CD4-positive, alpha-beta T cell (primary cell): ENCODE results near the gene RBMS1. TPM values are rescaled to one million over a fixed set of nuclear protein-coding genes. Genes with fewer than 3 reads are reported as not detected.

Experiments used
- ATAC-seq: fragments of 200-7000 bp; cut with Tn5 transposase; one replicate; pipeline ENCODE4 v1.10.0; 2022; ENCODE audit warnings: mild to moderate bottlenecking; ENCODE audit not compliant: poor library complexity
- CTCF ChIA-PET: fragments of 350-600 bp; sonication (Branson Sonifier 250); formaldehyde crosslinking; loops from one replicate; lab custom pipeline; 2021; ENCODE audit warnings: antibody characterized with exemption, inconsistent platforms; lab: Charles Lee
- POLR2A ChIA-PET: fragments of 350-600 bp; sonication (Branson Sonifier 250); formaldehyde crosslinking; loops from one replicate; lab custom pipeline; 2021; ENCODE audit warnings: antibody characterized with exemption, inconsistent platforms; lab: Charles Lee
- DNase-seq, 14 experiments: peaks; one replicate each; pipeline ENCODE4 v3.0.0-alpha.2; 2013 to 2020; ENCODE audit warnings: mixed read lengths in 2 of 14
- H3K27ac ChIP-seq, 2 donors: one replicate each; pipeline versions ENCODE4 v1.5.1 to v1.7.0; 2013; ENCODE audit warnings: low read length in 2 of 2, low read depth in 1 of 2, mild to moderate bottlenecking in 1 of 2
- H3K27me3 ChIP-seq, 2 experiments: 1 replicate in 1 of 2; 2 replicates in 1 of 2; pipeline versions ENCODE4 v1.6.1 to v1.7.0; 2013; ENCODE audit warnings: low read length in 2 of 2, control low read depth in 1 of 2, mild to moderate bottlenecking in 1 of 2, moderate library complexity in 1 of 2; ENCODE audit not compliant: insufficient read depth in 2 of 2, control insufficient read depth in 1 of 2
- H3K36me3 ChIP-seq: one replicate; pipeline ENCODE4 v1.6.1; 2013; ENCODE audit warnings: low read length, control low read depth; ENCODE audit not compliant: insufficient read depth
- H3K4me1 ChIP-seq: one replicate; pipeline ENCODE4 v1.6.1; 2013; ENCODE audit warnings: low read length, control low read depth; ENCODE audit not compliant: insufficient read depth
- H3K4me3 ChIP-seq: one replicate; pipeline ENCODE4 v1.5.1; 2013; ENCODE audit warnings: mild to moderate bottlenecking, low read length, moderate library complexity
- H3K9me3 ChIP-seq, 2 experiments: 1 replicate in 1 of 2; 2 replicates in 1 of 2; pipeline versions ENCODE4 v1.6.1 to v1.7.0; 2013; ENCODE audit warnings: low read length in 2 of 2, mild to moderate bottlenecking in 2 of 2, control low read depth in 1 of 2, moderate library complexity in 1 of 2; ENCODE audit not compliant: control insufficient read depth in 1 of 2, insufficient read depth in 1 of 2
- H3K27ac Mint-ChIP-seq: one replicate; pipeline ENCODE4 v1.8.0; 2020; ENCODE audit warnings: mixed read lengths
- H3K27me3 Mint-ChIP-seq: one replicate; pipeline ENCODE4 v1.8.0; 2021; ENCODE audit warnings: mixed read lengths
- H3K36me3 Mint-ChIP-seq: one replicate; pipeline ENCODE4 v1.8.0; 2021; ENCODE audit warnings: low read depth, mixed read lengths
- H3K4me1 Mint-ChIP-seq: one replicate; pipeline ENCODE4 v1.8.0; 2021; ENCODE audit warnings: low read depth, mixed read lengths
- H3K4me3 Mint-ChIP-seq: one replicate; pipeline ENCODE4 v1.8.0; 2020; ENCODE audit warnings: mild to moderate bottlenecking, mixed read lengths
- H3K9me3 Mint-ChIP-seq: one replicate; pipeline ENCODE4 v1.8.0; 2020; ENCODE audit warnings: mixed read lengths
- intact Hi-C, 2 experiments: fragments of 100-400 bp; cut with DNase I in 1 of 2; cut with micrococcal nuclease in 1 of 2; formaldehyde crosslinking; loops; one replicate each; pipeline versions ENCODE4 v1.15.1 to v1.9.0; 2023 to 2025; cut with DNase I, micrococcal nuclease
- total RNA-seq, 174 experiments: library from RNA in 2 of 174; stranded (reverse) in 2 of 174; gene quantifications; one replicate each; pipeline ENCODE4 v1.2.3 and lab custom pipeline; 2021 to 2026
- TF ChIP-seq, protein P1 (sequence below): fragments of 200-600 bp; IDR thresholded peaks from one replicate; pipeline ENCODE4 v1.8.0; 2022; ENCODE audit warnings: antibody characterized with exemption, mild to moderate bottlenecking

Gene RBMS1
- total RNA-seq, 2 experiments from 2014 or later, result 88.6 to 90.3 TPM

DNA sequence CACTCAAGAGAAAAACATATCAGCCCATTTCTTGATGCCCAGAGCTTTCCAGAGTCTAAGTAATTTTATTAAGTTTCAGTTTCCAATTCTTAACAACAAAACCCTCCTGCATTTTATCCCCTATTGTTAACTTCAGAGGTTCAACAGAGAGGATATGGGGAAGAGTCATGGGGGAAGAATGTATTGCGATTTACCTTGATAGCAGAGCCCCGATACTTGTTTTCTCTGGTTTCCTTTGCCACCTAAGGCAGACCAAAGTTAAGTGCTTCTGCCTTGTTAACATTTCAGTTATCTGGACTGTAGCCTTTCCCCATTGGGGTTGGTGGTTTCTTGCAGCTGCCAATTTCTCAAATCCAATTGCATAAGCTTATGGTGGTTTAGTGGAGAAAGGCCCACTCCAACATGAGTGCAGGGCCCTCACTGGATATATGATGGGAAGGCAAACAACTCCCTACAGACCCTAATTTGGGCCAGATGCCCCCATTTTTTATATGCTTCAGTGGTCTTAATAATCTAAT, 211.5 kb downstream of the RBMS1 start:
- Mint-ChIP-seq H3K36me3 (peaks cover 87% of the 10 kb centered on the region), H3K27ac (peak overlapping the region; percentile 63), H3K9me3 (no peaks in the 10 kb centered on the region), H3K4me3 (no peak overlapping the region), H3K27me3 (no peaks in the 10 kb centered on the region), H3K4me1 (peaks cover 32% of the 10 kb centered on the region)
- Histone ChIP-seq H3K4me3 (no peak overlapping the region), H3K4me1 (no peaks in the 10 kb centered on the region), H3K36me3 (peaks cover 77% of the 10 kb centered on the region), H3K9me3 (no peaks in the 10 kb centered on the region), H3K27ac (no peak overlapping the region), H3K27me3 (no peaks in the 10 kb centered on the region)
- ChIA-PET CTCF (interaction anchor here (1.1 kb wide), 1 partner anchor 10 kb away, joined by 4 read pairs; no protein-coding TSS in a partner anchor), POLR2A (no interaction called here)
- TF ChIP-seq, protein P1, sequence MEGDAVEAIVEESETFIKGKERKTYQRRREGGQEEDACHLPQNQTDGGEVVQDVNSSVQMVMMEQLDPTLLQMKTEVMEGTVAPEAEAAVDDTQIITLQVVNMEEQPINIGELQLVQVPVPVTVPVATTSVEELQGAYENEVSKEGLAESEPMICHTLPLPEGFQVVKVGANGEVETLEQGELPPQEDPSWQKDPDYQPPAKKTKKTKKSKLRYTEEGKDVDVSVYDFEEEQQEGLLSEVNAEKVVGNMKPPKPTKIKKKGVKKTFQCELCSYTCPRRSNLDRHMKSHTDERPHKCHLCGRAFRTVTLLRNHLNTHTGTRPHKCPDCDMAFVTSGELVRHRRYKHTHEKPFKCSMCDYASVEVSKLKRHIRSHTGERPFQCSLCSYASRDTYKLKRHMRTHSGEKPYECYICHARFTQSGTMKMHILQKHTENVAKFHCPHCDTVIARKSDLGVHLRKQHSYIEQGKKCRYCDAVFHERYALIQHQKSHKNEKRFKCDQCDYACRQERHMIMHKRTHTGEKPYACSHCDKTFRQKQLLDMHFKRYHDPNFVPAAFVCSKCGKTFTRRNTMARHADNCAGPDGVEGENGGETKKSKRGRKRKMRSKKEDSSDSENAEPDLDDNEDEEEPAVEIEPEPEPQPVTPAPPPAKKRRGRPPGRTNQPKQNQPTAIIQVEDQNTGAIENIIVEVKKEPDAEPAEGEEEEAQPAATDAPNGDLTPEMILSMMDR, result no peak
- intact Hi-C loops, result no loop called here
- DNase-seq, result no peak
- no peak for ATAC-seq

DNA sequence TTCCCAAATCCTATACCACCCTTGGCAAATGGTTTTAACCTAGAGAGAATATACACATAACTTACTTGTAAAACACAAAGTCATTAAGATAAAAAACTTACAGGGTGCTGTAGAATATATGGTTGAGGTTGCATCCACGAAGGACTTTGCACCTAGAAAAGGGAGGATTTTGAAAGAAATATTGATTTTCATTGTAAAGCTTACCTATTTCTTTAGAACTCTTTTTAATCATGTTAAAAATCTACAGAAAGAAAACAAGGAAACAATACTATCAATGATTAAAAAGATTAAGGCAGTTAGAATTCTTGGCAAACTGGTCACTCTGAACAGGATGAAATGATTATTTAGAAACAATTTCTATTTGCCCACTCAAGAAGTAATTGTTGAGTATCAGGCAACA, 212.4 kb downstream of the RBMS1 start:
- TF ChIP-seq, protein P1, result no peak
- intact Hi-C loops, result no loop called here
- ChIA-PET CTCF (interaction anchor here (1.1 kb wide), 1 partner anchor 9 kb away, joined by 4 read pairs; no protein-coding TSS in a partner anchor), POLR2A (no interaction called here)
- peaks cover 78% of the 10 kb centered on the region for H3K36me3 ChIP-seq
- Mint-ChIP-seq H3K27ac (peak overlapping the region; percentile 63), H3K9me3 (no peaks in the 10 kb centered on the region), H3K4me1 (peaks cover 32% of the 10 kb centered on the region), H3K36me3 (peaks cover 88% of the 10 kb centered on the region), H3K4me3 (no peak overlapping the region), H3K27me3 (no peaks in the 10 kb centered on the region)
- H3K4me1 ChIP-seq, result no peaks in the 10 kb centered on the region
- no peak overlapping the region for H3K27ac ChIP-seq
- H3K9me3 ChIP-seq, result no peaks in the 10 kb centered on the region
- DNase-seq (no peak), ATAC-seq (no peak)
- H3K4me3 ChIP-seq, result no peak overlapping the region
- H3K27me3 ChIP-seq, result no peaks in the 10 kb centered on the region

DNA sequence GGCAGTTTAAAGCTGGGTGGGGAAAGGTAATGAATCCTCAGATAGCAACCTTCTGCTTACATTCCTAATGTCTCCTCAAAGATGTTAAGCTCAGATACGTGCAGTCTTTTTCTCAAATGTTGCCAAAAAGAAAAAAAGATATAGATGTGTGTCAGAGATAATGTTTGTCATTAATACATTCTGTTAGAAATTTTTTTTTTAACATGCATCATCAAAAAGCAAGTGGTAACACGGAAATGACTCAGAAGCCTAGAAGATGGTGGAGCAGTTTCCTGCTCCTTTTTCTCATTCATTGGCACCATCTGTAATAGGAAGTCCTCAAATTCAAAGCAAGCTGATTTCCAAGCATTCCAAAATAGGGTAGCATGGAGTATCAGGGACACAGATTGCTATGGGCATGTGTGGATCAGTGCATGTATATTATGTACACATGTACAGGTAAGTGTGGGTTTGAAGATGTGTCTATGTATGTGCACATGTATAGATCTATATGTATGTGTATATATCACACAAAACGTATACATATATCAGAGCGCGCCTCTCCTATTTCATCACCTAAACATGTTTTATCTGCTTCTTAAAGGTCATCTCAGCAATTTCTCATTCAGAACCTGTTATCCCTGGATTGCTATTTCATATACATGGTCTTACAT, 213.7 kb downstream of the RBMS1 start:
- H3K4me1 ChIP-seq, result no peaks in the 10 kb centered on the region
- H3K36me3 ChIP-seq, result peaks cover 83% of the 10 kb centered on the region
- ATAC-seq (peak; percentile 84), DNase-seq (peak in 4 of 14 experiments; percentile 16 to 51 (median 44))
- H3K9me3 ChIP-seq, result no peaks in the 10 kb centered on the region
- Mint-ChIP-seq H3K27ac (peak overlapping the region; percentile 85), H3K27me3 (no peaks in the 10 kb centered on the region), H3K36me3 (peaks cover 98% of the 10 kb centered on the region), H3K4me3 (no peak overlapping the region), H3K4me1 (peaks cover 32% of the 10 kb centered on the region), H3K9me3 (no peaks in the 10 kb centered on the region)
- ChIA-PET POLR2A (no interaction called here), CTCF (interaction anchor here (1.8 kb wide), 1 partner anchor 10 kb away, joined by 9 read pairs; no protein-coding TSS in a partner anchor)
- no peaks in the 10 kb centered on the region for H3K27me3 ChIP-seq
- peak overlapping the region in 1 of 2 donors; percentile 22 for H3K27ac ChIP-seq
- TF ChIP-seq, protein P1, result no peak
- H3K4me3 ChIP-seq, result no peak overlapping the region
- intact Hi-C loops, result no loop called here
